Activated CD4-positive, alpha-beta T cell treated with anti-CD3 and anti-CD28 coated beads for 36 hours (primary cell): ENCODE measurements around the gene C9orf43. TPM values are rescaled to one million over a fixed set of nuclear protein-coding genes. Genes with fewer than 3 reads are reported as not detected.
"Not testable (repeated sequence)": the region's sequence is repeated elsewhere in the genome, so short reads cannot be mapped to it uniquely, and the experiment has no call there.

ENCODE experiments used
- ATAC-seq: fragments of 200-7000 bp; cut with Tn5 transposase; one replicate; pipeline ENCODE4 v1.10.0; 2021; ENCODE audit warnings: mild to moderate bottlenecking, moderate library complexity
- CTCF ChIA-PET: fragments of 350-600 bp; sonication (Branson Sonifier 250); formaldehyde crosslinking; loops from one replicate; lab custom pipeline; 2021; ENCODE audit warnings: antibody characterized with exemption; lab: Charles Lee
- POLR2A ChIA-PET: fragments of 350-600 bp; sonication (Branson Sonifier 250); formaldehyde crosslinking; loops from one replicate; lab custom pipeline; 2021; ENCODE audit warnings: antibody characterized with exemption, inconsistent platforms; lab: Charles Lee
- DNase-seq: peaks from one replicate; pipeline ENCODE4 v3.0.0-alpha.2; 2020
- H3K27ac Mint-ChIP-seq: one replicate; pipeline ENCODE4 v1.8.0; 2021; ENCODE audit warnings: mixed read lengths
- H3K27me3 Mint-ChIP-seq: one replicate; pipeline ENCODE4 v1.8.0; 2021; ENCODE audit warnings: mixed read lengths
- H3K36me3 Mint-ChIP-seq: one replicate; pipeline ENCODE4 v1.8.0; 2021; ENCODE audit warnings: low read depth, mixed read lengths
- H3K4me1 Mint-ChIP-seq: one replicate; pipeline ENCODE4 v1.8.0; 2021; ENCODE audit warnings: mixed read lengths
- H3K4me3 Mint-ChIP-seq: one replicate; pipeline ENCODE4 v1.8.0; 2021; ENCODE audit warnings: mild to moderate bottlenecking, moderate library complexity, mixed read lengths
- H3K9me3 Mint-ChIP-seq: one replicate; pipeline ENCODE4 v1.8.0; 2021; ENCODE audit warnings: low read depth, mixed read lengths
- intact Hi-C, 2 experiments: fragments of 100-400 bp; cut with DNase I in 1 of 2; cut with micrococcal nuclease in 1 of 2; formaldehyde crosslinking; loops; one replicate each; pipeline versions ENCODE4 v1.14.2 to v1.15.1; 2022 to 2024; cut with DNase I, micrococcal nuclease
- total RNA-seq, 2 experiments: library from RNA; stranded (reverse); gene quantifications; one replicate each; pipeline ENCODE4 v1.2.3, GENCODE V29; 2021

C9orf43 gene
- total RNA-seq, 2 experiments from 2014 or later: 0.91 to 1.1 TPM

DNA sequence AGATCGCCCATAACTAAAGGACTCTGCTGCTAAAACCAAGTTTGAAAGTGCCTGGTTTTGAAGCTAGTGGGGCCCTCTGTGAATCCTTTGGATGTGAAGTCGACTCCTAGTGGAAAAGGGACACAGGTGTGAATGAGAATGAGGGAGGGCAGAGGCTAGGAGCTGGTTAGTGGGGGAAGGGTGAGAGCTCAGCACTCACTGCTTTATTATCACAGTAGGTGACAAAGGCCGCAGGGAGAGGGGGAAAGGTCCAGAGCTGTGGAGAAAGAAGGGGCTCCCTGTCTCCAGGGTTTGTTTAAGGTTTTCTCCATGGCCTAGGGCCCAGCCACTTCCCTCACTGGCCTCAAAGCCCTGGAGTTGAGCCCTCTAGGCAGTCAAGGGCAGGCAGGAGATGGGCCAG, 37.3 kb upstream of the C9orf43 start:
- Mint-ChIP-seq H3K4me3 (no peak overlapping the region), H3K9me3 (no peaks in the 10 kb centered on the region), H3K27ac (no peak overlapping the region), H3K36me3 (peaks cover 13% of the 10 kb centered on the region), H3K4me1 (peaks cover 14% of the 10 kb centered on the region), H3K27me3 (no peaks in the 10 kb centered on the region)
- POLR2A ChIA-PET: interaction anchor here (0.6 kb wide), 1 partner anchor 222 kb away, joined by 3 read pairs; no protein-coding TSS in a partner anchor
- CTCF ChIA-PET: interaction anchor here (0.7 kb wide), 3 partner anchors 22 to 63 kb away, joined by 3 read pairs; partner anchors contain the start of gene ALAD
- intact Hi-C loops: no loop called here
- no peak for ATAC-seq
- DNase-seq: no peak

GRCh38 chr9:113373676-113374392, 36.7 kb upstream of the C9orf43 start:
- peaks cover 13% of the 10 kb centered on the region for H3K36me3 Mint-ChIP-seq
- intact Hi-C loops: no loop called here
- no peak for ATAC-seq
- ChIA-PET CTCF (interaction anchor here (0.7 to 1.0 kb wide), 3 partner anchors 9 to 63 kb away, joined by 3 to 4 read pairs (median 3); no protein-coding TSS in a partner anchor), POLR2A (interaction anchor here (0.6 to 0.7 kb wide), 3 partner anchors 34 to 222 kb away, joined by 3 read pairs; partner anchors contain the start of gene WDR31)
- H3K27me3 Mint-ChIP-seq: no peaks in the 10 kb centered on the region
- H3K9me3 Mint-ChIP-seq: no peaks in the 10 kb centered on the region
- peaks cover 14% of the 10 kb centered on the region for H3K4me1 Mint-ChIP-seq
- no peak overlapping the region for H3K27ac Mint-ChIP-seq
- no peak for DNase-seq
- H3K4me3 Mint-ChIP-seq: no peak overlapping the region

GRCh38 chr9:113375057-113376023, 35.2 kb upstream of the C9orf43 start:
- Mint-ChIP-seq H3K4me3 (peak overlapping the region; percentile 88), H3K36me3 (peaks cover 13% of the 10 kb centered on the region), H3K9me3 (no peaks in the 10 kb centered on the region), H3K27ac (peak overlapping the region; percentile 89), H3K4me1 (peaks cover 14% of the 10 kb centered on the region), H3K27me3 (no peaks in the 10 kb centered on the region)
- ATAC-seq: peak; percentile 43
- ChIA-PET CTCF (interaction anchor here (0.6 to 1.0 kb wide), 7 partner anchors 11 to 282 kb away, joined by 3 to 4 read pairs (median 3); no protein-coding TSS in a partner anchor), POLR2A (interaction anchor here (0.8 kb wide), 1 partner anchor 13 kb away, joined by 3 read pairs; no protein-coding TSS in a partner anchor)
- peak; percentile 34 for DNase-seq
- intact Hi-C loops: loop anchor here in 1 of 2 experiments (1.0 to 5.0 kb wide), 2 partner anchors 33 to 100 kb away; partner anchors contain the start of genes CDC26, PRPF4 and WDR31

- intact Hi-C loops: loop anchor here (1.0 to 5.0 kb wide), 8 partner anchors 24 to 202 kb away; partner anchors contain the start of genes ALAD (in 2 of the 2), C9orf43 (in 2 of the 2), CDC26 (in 2 of the 2) and POLE3 (in 2 of the 2)
- H3K9me3 Mint-ChIP-seq: no peaks in the 10 kb centered on the region
- ATAC-seq: peak; percentile 89
Observed at GRCh38 chr9:113376634-113377567, 33.6 kb upstream of the C9orf43 start, which contains the start of gene HDHD3. TSS of gene HDHD3 (minus strand) at chr9:113376986. CDS start at chr9:113374354, 2,632 bp downstream.

GRCh38 chr9:113379094-113379828, 31.3 kb upstream of the C9orf43 start:
- POLR2A ChIA-PET, H3K27ac Mint-ChIP-seq, ATAC-seq, DNase-seq, H3K36me3 Mint-ChIP-seq, H3K4me3 Mint-ChIP-seq, H3K27me3 Mint-ChIP-seq, H3K9me3 Mint-ChIP-seq, CTCF ChIA-PET: not testable (repeated sequence)
- H3K4me1 Mint-ChIP-seq: peaks cover 17% of the 10 kb centered on the region
- intact Hi-C loops: loop anchor here in 1 of 2 experiments (5.0 kb wide), 1 partner anchor 37 kb away; the partner anchor contains the start of gene WDR31

More at GRCh38 chr9:113376634-113377567, 33.6 kb upstream of the C9orf43 start, which contains the start of gene HDHD3:
- DNase-seq: peak; percentile 90
- CTCF ChIA-PET: interaction anchor here (0.6 to 1.1 kb wide), 4 partner anchors 23 to 635 kb away, joined by 3 to 7 read pairs (median 4); partner anchors contain the start of genes C9orf43 and POLE3
- peak within 1 kb of the TSS; percentile 89 for H3K27ac Mint-ChIP-seq
- no peaks in the 10 kb centered on the region for H3K27me3 Mint-ChIP-seq
- peaks cover 13% of the 10 kb centered on the region for H3K36me3 Mint-ChIP-seq
- POLR2A ChIA-PET: no interaction called here
- H3K4me3 Mint-ChIP-seq: peak within 1 kb of the TSS; percentile 88
- H3K4me1 Mint-ChIP-seq: peaks cover 17% of the 10 kb centered on the region

DNA sequence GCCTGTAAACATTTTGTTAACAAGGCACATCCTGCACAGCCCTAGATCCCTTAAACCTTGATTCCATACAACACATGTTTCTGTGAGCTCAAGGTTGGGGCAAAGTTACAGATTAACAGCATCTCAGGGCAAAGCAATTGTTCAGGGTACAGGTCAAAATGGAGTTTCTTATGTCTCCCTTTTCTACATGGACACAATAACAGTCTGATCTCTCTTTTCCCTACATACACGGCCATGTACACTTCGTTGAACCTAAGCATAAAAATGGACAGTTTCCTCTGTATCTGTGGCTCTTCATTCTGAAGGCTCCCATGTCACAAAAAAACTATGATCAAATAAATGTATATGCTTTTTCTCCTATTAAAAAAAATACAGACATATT, 30.7 kb upstream of the C9orf43 start:
- H3K27me3 Mint-ChIP-seq, H3K27ac Mint-ChIP-seq, H3K36me3 Mint-ChIP-seq, DNase-seq, H3K4me3 Mint-ChIP-seq, H3K9me3 Mint-ChIP-seq, POLR2A ChIA-PET, ATAC-seq: not testable (repeated sequence)
- intact Hi-C loops: loop anchor here in 1 of 2 experiments (5.0 kb wide), 1 partner anchor 38 kb away; the partner anchor contains the start of gene WDR31
- CTCF ChIA-PET: interaction anchor here (0.6 kb wide), 1 partner anchor 127 kb away, joined by 3 read pairs; no protein-coding TSS in a partner anchor
- peaks cover 14% of the 10 kb centered on the region for H3K4me1 Mint-ChIP-seq

GRCh38 chr9:113380869-113381378, 29.6 kb upstream of the C9orf43 start:
- DNase-seq: peak; percentile 27
- Mint-ChIP-seq H3K36me3 (peaks cover 2% of the 10 kb centered on the region), H3K4me1 (peaks cover 4% of the 10 kb centered on the region), H3K4me3 (no peak overlapping the region), H3K27ac (peak overlapping the region; percentile 1), H3K27me3 (no peaks in the 10 kb centered on the region), H3K9me3 (no peaks in the 10 kb centered on the region)
- intact Hi-C loops: no loop called here
- no peak for ATAC-seq
- ChIA-PET CTCF (no interaction called here), POLR2A (no interaction called here)

- H3K4me1 Mint-ChIP-seq, H3K9me3 Mint-ChIP-seq, ATAC-seq, DNase-seq, H3K4me3 Mint-ChIP-seq, POLR2A ChIA-PET, H3K36me3 Mint-ChIP-seq, H3K27me3 Mint-ChIP-seq, CTCF ChIA-PET, intact Hi-C loops, H3K27ac Mint-ChIP-seq: not testable (repeated sequence)
Observed at GRCh38 chr9:113381441-113381840, 29.1 kb upstream of the C9orf43 start.

GRCh38 chr9:113381909-113382411, 28.6 kb upstream of the C9orf43 start:
- Mint-ChIP-seq H3K27ac (no peak overlapping the region), H3K4me3 (no peak overlapping the region), H3K27me3 (no peaks in the 10 kb centered on the region), H3K9me3 (no peaks in the 10 kb centered on the region), H3K36me3 (peaks cover 2% of the 10 kb centered on the region), H3K4me1 (peaks cover 4% of the 10 kb centered on the region)
- POLR2A ChIA-PET: no interaction called here
- DNase-seq (no peak), ATAC-seq (no peak)
- intact Hi-C loops: no loop called here
- CTCF ChIA-PET: interaction anchor here (1.3 kb wide), 1 partner anchor 21 kb away, joined by 3 read pairs; no protein-coding TSS in a partner anchor
